ENCODE data around the gene PIM3. TPM values are rescaled to one million over a fixed set of nuclear protein-coding genes. Genes with fewer than 3 reads are reported as not detected.

The PIM3 gene
- total RNA-seq, 1 donor from 2014 or later: 185 TPM

DNA sequence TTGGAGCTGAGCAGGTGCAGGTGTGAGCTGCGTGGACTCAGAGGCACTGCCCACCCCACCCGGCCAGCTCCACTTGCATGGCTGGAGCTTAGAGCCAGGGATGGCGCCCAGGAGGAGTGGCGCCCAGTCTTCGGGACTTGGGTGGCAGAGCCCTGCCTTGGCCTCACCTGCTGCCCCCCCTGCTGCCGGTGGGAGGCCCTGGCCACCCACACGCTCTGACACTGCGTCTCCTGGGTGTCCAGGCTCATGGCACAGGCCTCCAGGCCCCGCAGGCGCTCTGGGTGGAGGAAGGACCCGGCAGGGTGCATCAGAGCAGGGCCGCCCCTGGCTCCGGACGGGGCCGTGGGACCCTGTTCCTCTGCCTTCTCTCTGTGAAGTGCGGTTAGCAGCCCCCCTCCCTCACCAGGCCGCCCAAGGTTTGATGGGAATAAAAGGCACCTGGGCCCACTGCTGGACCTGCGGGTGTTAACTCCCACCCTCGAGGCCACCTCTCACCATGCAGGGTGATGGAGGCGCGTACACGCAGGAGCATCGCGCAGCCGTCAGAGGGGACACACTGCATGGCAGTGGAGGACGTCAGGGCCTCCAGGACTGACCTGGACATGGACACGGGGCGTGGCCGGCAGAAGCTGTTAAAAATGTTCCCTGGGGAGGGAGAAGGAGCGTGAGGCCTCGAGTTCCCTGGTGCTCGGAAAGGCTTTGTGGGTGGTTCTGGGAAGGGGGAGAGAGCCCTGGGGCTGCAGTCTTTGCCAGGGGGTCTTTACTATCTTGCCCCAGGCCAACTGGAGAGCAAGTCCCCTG, 40.2 kb downstream of the PIM3 start:
- DNase-seq (ENCODE audit: low read depth, low spot score): no peak

DNA sequence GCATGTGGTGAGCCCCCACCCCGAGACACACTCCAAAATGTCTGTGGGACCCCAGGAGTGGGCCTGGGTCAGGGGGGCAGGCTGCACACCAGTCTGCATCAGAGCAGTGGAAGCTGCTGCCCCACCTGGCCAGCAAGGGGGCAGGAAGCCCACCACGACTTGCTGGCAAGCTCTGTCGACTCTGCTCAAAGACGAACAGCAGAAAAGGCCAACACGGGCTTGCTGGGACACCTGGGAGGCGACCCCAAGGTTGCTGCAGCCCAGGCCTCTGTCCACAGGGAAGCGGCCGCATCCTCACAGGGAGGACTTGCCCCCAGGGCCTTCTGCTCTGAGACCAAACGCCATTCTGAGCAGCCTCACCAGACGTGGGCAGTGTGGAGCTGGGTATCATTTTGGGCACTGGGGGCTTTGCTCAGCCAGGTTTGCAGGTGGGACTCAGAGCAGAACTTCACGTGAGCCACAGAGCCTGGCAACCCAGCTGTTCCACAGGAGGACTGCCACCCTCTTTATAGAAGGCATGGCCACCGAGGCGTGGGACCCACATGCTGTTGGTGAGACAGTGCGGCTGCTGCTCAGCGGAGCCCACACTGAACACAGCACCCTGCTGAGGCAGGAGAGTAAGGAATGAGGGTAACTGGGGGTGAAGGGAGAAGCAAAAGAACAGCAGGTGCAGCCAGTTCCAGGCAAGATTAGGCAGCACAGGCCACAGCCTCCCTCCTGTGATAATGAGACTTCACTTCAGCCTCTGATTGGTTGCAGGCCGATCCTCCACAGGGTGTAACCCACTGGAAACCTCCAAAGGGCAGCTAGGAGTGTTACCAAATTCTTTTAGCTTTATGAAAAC, 41.0 kb downstream of the PIM3 start:
- DNase-seq (ENCODE audit: low read depth, low spot score): no peak

DNA sequence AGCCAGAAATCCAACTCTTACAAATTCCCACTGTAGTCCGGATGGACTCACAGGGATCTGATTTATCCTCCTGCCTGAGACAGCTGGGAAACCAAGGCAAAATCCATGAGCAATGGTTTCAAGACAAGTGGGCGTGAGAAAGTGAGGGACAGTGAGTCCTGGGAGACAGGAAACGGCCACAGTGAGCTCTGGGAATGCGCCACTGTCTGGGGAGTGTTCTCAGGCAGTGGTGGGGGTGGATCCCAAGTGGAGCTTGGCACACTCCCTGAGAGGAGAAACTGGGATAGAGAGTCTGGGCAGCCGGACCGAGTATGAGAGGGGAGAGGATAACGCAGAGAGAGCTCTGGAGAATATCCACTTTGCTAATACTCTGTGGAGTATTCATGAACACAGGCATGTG, 42.2 kb downstream of the PIM3 start:
- DNase-seq (ENCODE audit: low read depth, low spot score): no peak

DNA sequence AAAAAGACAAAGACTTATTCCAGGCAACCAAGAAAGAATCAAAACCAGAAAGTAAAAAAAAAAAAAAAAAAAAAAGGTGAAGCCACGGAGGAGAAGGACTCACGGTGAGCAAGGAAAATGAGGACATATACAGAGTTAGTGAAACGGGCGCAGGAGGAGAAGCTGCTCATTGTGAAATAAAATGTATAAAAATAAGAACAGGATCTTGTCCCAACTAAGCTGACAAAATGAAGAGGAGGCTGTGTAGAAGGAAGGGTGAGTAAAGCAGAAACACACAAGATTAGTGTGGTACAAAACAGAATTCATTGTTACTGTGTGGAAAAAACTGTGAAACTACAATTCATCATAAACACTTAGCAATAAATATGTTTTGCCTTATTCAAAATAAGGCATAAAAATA, 44.3 kb downstream of the PIM3 start:
- no peak for DNase-seq (ENCODE audit: low read depth, low spot score)

DNA sequence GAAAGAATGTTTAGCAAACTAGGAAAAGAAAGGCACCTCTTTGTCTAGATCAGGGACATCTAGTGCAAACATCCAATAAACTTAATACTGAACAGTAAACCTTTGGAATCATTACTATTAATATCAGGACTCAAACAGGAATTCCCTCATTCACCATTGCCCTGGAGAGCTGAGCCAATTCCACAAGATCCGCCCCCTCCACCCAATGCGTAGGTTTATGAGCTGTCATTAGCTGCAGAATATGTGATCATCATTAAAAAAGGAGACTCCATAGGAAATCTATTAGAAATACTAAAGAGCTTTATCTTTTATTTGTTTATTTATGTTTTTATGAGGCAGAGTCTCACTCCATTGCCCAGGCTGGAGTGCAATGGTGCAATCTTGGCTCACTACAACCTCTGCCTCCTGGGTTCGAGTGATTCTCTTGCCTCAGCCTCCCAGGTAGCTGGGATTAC, 46.5 kb downstream of the PIM3 start:
- no peak for DNase-seq (ENCODE audit: low read depth, low spot score)

DNA sequence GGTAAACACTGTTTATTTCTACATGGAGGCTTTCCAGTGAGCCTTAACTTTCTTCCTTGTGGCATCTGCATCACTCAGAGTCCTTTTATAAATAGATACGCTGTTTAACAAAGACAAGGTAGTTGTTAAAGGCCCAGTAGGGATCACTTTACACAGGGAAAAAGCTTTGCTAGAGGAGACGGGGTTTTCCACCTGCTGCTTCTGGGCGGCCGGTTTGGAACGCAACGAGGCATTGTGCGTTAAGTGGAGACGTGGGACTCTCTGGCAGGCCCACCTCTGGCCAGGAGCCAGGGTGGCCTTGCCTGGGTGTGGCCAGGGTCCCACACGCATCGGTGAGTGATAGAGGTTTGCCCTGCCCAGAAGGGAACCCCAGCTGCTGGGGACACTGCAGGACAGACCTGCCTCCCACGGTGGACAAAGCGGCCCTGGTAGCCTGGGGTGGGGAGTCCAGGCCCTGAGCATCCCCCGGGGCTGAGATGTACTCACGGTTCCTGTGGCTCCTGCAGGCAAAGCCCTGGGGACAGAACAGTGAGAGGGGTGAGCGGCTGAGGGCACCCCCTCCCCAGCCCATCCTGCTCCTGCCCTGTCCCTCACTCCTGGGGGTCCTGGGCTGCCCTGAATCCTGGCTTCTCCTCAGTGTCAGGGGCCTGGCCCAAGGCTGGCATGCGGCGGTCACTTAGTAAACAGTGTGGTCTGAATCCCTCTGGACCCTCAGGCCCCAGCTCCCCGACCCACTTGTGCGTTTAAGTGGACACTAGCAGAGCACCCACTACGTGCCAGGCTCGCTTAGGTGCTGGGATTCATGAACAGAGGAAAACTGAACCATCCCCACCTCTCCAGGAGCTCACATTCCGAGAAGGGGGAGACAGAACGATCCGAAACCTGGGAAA, 47.8 kb downstream of the PIM3 start:
- DNase-seq (ENCODE audit: low read depth, low spot score): no peak

DNA sequence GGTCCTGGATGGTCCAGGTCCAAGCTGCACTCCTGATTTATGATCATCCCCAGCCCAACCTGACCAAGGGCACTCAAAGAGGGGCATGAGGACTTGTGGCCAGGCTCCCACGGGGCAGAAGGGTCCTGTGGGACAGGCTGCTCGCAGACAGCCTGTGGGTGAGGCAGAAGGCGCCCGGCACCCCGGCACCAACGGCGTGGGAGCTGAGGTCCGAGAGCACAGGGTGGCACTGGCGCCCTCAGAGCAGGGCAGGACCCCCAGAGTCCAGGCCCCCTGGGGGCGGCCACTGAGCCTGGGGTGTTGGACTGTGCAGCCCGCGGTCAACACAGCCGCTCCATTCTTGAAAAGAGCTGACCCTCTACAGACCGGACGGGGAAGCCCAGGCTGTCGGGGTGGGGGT, 48.7 kb downstream of the PIM3 start:
- DNase-seq (ENCODE audit: low read depth, low spot score): no peak

DNA sequence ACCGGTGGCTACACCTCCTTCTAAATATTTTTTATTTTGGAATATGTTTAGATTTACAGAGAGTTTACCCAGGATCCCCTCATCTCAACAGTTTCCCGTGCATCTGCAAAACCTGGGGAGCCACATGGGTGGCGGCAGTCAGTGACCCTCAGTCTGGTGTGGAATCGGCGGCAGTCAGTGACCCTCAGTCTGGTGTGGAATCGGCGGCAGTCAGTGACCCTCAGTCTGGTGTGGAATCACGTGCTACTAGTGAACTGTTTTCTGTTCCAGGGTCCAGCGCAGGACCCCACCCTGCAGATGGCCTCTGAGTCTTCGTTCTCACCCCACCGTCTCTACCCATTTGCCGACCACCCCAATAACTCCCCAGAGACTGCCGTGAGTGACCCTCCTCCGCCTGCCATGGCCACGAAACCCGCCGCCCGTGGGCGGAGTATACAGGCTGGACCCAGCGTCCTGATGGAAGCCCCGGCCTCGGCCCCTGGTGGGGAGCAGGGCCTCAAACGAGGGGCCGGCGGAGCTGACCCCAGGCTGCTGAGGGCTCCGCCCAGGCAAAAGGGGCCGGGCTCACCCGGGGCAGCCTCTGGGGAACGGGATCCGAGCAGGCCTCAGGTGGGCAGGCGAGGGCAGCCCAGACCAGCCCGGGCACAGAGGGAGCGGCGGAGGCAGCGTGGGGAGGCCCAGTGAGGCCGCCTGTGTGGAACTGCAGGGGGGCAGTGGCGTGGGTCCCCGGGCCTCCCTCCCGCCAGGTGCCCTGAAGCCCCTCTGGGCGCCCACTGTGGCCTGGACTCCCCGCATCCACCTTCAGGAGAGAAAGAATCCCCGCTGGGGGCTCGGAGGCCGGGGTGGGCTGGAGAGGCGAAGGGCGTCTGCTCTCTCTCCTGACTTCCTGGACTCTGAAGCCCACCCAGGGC, 49.4 kb downstream of the PIM3 start:
- no peak for DNase-seq (ENCODE audit: low read depth, low spot score)

DNA sequence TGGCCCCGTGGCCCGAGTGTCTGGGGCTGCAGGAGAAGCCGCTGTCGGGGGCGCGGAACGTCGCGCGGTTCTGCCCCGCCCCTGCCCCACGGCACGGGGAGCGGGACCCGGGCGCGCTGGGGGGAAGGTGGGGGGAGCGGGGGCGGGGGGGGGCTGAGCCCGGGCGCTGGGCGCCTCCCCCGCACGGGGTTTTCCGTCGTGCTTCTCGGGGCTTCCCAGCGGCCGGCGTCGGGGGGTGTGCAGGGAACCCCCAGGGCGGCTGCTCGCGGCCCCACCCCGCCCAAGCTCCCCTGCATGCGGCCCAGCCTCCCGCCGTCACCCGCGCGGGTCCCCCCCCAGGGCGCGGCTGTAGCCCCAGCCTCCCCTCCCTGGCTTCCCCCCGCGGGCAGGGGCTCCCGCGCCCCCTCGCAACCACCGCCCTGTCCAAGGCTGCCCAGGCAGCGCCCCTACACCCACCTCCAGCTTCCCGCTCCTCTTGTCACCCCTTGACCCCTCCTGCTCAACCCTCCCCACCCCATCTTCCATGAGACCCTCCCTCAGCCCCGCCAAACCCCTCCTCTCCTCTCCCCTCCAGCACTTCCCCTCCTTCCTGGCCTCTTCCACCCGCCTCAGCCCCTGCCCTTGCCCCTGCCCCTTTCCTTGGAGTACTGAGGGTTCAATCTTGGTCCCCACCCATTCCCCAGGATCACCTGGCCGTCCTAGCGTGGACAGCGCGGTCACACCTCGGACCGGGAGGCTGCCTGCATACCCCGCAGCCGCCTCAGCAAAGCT, 50.3 kb downstream of the PIM3 start:
- no peak for DNase-seq (ENCODE audit: low read depth, low spot score)

DNA sequence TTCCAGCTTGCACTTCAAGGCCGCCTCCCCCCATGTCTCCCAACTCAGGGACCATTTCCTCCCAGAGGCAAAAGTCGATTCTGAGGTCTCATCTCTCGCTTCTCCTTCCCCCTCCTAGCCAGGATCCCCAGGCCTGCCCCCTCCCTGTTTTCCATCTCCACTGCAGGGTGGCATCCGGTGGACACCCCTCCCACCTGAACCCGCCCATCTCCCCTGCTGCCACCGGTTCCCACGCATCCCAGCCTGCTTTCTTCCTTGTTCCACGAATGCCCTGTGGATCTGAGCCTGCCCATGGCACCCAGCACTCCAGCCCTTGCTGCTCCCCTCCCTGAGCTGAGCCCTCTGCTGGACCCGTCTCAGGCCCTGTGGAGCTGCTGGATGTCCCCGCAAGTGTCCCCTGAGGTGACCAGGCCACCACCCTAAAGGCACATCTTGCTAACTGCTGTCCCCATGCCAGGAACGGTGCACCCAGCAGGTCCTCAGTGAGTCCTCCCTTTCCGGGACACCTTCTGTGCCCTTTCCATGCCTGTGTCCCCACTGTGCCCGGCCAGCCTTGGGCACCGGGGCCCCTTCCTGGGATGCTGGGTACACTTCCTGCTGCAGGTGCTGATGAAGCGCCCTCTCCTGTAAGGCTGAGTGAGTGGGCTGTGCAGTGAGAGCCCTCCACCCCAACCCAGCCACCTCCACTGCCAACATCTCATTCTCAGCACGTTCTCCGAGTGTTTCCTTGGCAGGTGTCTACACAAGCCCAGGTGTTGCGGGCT, 51.1 kb downstream of the PIM3 start:
- DNase-seq (ENCODE audit: low read depth, low spot score): no peak

DNA sequence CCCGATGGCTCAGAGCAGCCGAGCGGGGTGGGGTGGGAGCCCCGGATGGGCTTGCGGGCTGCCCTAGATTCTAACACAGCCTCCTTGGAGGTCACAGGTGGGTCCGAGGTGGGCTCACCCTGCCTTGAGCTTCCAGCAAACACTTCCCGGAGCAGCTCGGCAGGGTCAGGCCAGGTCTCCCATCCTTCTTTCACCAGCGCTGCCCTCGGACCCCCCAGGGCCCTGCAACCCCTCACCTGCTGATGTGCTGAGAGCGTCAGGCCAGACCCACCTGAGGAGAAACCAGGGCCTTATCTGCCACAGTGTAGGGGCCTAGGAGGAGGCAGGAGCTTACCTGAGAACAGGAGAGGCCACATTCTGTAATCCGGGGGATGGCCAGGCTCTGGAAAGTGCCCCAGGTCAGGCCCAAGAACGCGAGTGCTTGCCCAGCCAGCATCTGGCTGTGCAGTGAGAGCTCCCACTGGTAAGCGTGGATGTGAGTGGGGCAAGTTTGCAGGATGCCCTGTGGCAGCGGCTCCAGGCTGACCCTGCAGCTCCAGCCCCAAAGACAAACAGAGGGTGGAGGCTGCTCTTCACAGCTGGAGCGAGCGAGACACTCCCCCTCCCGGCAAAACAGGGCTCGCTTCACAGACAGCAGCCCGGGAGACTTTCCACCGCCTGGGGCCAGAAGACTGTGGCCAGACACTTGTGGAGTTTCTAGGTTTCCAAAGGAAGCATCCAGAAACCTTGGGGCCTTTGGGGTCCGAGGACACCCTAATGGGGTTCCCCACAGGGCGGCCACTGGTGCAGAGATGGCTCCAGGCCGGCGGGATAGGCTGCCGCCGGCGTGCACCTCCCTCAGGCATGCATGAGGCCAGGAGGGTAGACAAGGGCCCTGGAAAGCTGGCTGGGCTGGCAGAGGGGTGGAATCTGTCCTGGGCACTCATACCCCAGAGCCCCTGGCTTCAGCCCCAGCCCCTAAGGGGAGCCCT, 51.9 kb downstream of the PIM3 start, which contains the start of gene IL17REL:
Gene IL17REL, minus strand, starts transcription at position 555 of the 971 bp plus-strand sequence. Its CDS starts 119 bp downstream, at position 436.
- no peak for DNase-seq (ENCODE audit: low read depth, low spot score)

Other genes with a start within 250 kb of the PIM3 start
- gene BRD1, start 132.9 kb upstream of the PIM3 start, total RNA-seq: 21.6 and 28.3 TPM in 2 replicates
- gene ZBED4, start 106.9 kb upstream of the PIM3 start, total RNA-seq: 14.3 and 16.7 TPM in 2 replicates
- gene ALG12, start 42.3 kb upstream of the PIM3 start, total RNA-seq: 14.6 and 19.4 TPM in 2 replicates
- 64.2 and 78.4 TPM in 2 replicates for gene CRELD2, start 42.1 kb upstream of the PIM3 start, total RNA-seq
- 0.04 and 0.20 TPM in 2 replicates for gene IL17REL, start 52.0 kb downstream of the PIM3 start, total RNA-seq
- not detected in 2 replicates for gene TTLL8, start 97.5 kb downstream of the PIM3 start, total RNA-seq
- not detected in 2 replicates for gene MLC1, start 124.7 kb downstream of the PIM3 start, total RNA-seq
- gene MOV10L1, start 129.2 kb downstream of the PIM3 start, total RNA-seq: 25.0 and 26.0 TPM in 2 replicates
- 0.53 and 0.99 TPM in 2 replicates for gene PANX2, start 210.0 kb downstream of the PIM3 start, total RNA-seq
- 34.8 and 36.3 TPM in 2 replicates for gene TRABD, start 225.1 kb downstream of the PIM3 start, total RNA-seq
- gene SELENOO, start 240.2 kb downstream of the PIM3 start, total RNA-seq: 28.8 and 30.4 TPM in 2 replicates